ENCODE measurements around the gene MMP27.

The MMP27 gene

GRCh38 chr11:102664001-102664752 lies 41.4 kb downstream of the MMP27 start:
- Histone ChIP-seq H3K79me2 (no peaks in the 10 kb centered on the region), H3K27me3 (ENCODE audit: control insufficient read depth, insufficient read depth, low read length) (no peaks in the 10 kb centered on the region), H3K4me3 (ENCODE audit: low read depth, low read length) (no peak overlapping the region), H3K27ac (no peak overlapping the region), H3K4me1 (no peaks in the 10 kb centered on the region), H3K4me2 (ENCODE audit: low read length) (no peak overlapping the region), H2AFZ (no peak overlapping the region), H3K9ac (no peak overlapping the region), H3K36me3 (ENCODE audit: control insufficient read depth, insufficient read depth, low read length) (no peaks in the 10 kb centered on the region), H3K9me3 (ENCODE audit: control insufficient read depth, low read length) (no peaks in the 10 kb centered on the region)
- TF ChIP-seq, protein P1, sequence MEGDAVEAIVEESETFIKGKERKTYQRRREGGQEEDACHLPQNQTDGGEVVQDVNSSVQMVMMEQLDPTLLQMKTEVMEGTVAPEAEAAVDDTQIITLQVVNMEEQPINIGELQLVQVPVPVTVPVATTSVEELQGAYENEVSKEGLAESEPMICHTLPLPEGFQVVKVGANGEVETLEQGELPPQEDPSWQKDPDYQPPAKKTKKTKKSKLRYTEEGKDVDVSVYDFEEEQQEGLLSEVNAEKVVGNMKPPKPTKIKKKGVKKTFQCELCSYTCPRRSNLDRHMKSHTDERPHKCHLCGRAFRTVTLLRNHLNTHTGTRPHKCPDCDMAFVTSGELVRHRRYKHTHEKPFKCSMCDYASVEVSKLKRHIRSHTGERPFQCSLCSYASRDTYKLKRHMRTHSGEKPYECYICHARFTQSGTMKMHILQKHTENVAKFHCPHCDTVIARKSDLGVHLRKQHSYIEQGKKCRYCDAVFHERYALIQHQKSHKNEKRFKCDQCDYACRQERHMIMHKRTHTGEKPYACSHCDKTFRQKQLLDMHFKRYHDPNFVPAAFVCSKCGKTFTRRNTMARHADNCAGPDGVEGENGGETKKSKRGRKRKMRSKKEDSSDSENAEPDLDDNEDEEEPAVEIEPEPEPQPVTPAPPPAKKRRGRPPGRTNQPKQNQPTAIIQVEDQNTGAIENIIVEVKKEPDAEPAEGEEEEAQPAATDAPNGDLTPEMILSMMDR (IDR thresholded peaks at IDR 0.05): no peak

GRCh38 chr11:102662607-102663006 lies 43.0 kb downstream of the MMP27 start:
- TF ChIP-seq, protein P1 (IDR thresholded peaks at IDR 0.05): no peak
- no peak overlapping the region for H3K4me3 ChIP-seq (ENCODE audit: low read depth, low read length)
- H3K36me3 ChIP-seq (ENCODE audit: control insufficient read depth, insufficient read depth, low read length): no peaks in the 10 kb centered on the region
- H3K4me2 ChIP-seq (ENCODE audit: low read length): no peak overlapping the region
- H3K9ac ChIP-seq: no peak overlapping the region
- H2AFZ ChIP-seq: no peak overlapping the region
- H3K4me1 ChIP-seq: no peaks in the 10 kb centered on the region
- no peaks in the 10 kb centered on the region for H3K9me3 ChIP-seq (ENCODE audit: control insufficient read depth, low read length)
- no peaks in the 10 kb centered on the region for H3K79me2 ChIP-seq
- no peaks in the 10 kb centered on the region for H3K27me3 ChIP-seq (ENCODE audit: control insufficient read depth, insufficient read depth, low read length)
- no peak overlapping the region for H3K27ac ChIP-seq

- H3K4me3 ChIP-seq (ENCODE audit: low read depth, low read length): no peak overlapping the region
- no peaks in the 10 kb centered on the region for H3K27me3 ChIP-seq (ENCODE audit: control insufficient read depth, insufficient read depth, low read length)
- H3K9me3 ChIP-seq (ENCODE audit: control insufficient read depth, low read length): no peaks in the 10 kb centered on the region
- H3K4me1 ChIP-seq: no peaks in the 10 kb centered on the region
- no peaks in the 10 kb centered on the region for H3K36me3 ChIP-seq (ENCODE audit: control insufficient read depth, insufficient read depth, low read length)
- no peak overlapping the region for H3K27ac ChIP-seq
- H3K4me2 ChIP-seq (ENCODE audit: low read length): no peak overlapping the region
- no peak overlapping the region for H3K9ac ChIP-seq
- no peak overlapping the region for H2AFZ ChIP-seq
- no peaks in the 10 kb centered on the region for H3K79me2 ChIP-seq
- TF ChIP-seq, protein P1 (IDR thresholded peaks at IDR 0.05): no peak
Observed at GRCh38 chr11:102661040-102661439, 44.5 kb downstream of the MMP27 start.

GRCh38 chr11:102656528-102656927 lies 49.0 kb downstream of the MMP27 start:
- Histone ChIP-seq H3K27ac (no peak overlapping the region), H3K36me3 (ENCODE audit: control insufficient read depth, insufficient read depth, low read length) (no peaks in the 10 kb centered on the region), H2AFZ (no peak overlapping the region), H3K27me3 (ENCODE audit: control insufficient read depth, insufficient read depth, low read length) (no peaks in the 10 kb centered on the region), H3K4me3 (ENCODE audit: low read depth, low read length) (no peak overlapping the region), H3K9ac (no peak overlapping the region), H3K9me3 (ENCODE audit: control insufficient read depth, low read length) (no peaks in the 10 kb centered on the region), H3K79me2 (no peaks in the 10 kb centered on the region), H3K4me1 (no peaks in the 10 kb centered on the region), H3K4me2 (ENCODE audit: low read length) (no peak overlapping the region)
- TF ChIP-seq, protein P1 (IDR thresholded peaks at IDR 0.05): no peak

GRCh38 chr11:102655547-102655946 lies 50.0 kb downstream of the MMP27 start:
- H3K36me3 ChIP-seq (ENCODE audit: control insufficient read depth, insufficient read depth, low read length): no peaks in the 10 kb centered on the region
- H3K79me2 ChIP-seq: no peaks in the 10 kb centered on the region
- H3K4me1 ChIP-seq: no peaks in the 10 kb centered on the region
- H3K27ac ChIP-seq: no peak overlapping the region
- TF ChIP-seq, protein P1 (IDR thresholded peaks at IDR 0.05): no peak
- H2AFZ ChIP-seq: no peak overlapping the region
- no peak overlapping the region for H3K4me2 ChIP-seq (ENCODE audit: low read length)
- no peaks in the 10 kb centered on the region for H3K9me3 ChIP-seq (ENCODE audit: control insufficient read depth, low read length)
- no peaks in the 10 kb centered on the region for H3K27me3 ChIP-seq (ENCODE audit: control insufficient read depth, insufficient read depth, low read length)
- no peak overlapping the region for H3K9ac ChIP-seq
- no peak overlapping the region for H3K4me3 ChIP-seq (ENCODE audit: low read depth, low read length)
